Astrocyte (in vitro differentiated cells and primary cell): ENCODE data around the gene VWC2.

Source experiments
- CTCF ChIP-seq: IDR thresholded peaks from 2 replicates; pipeline ENCODE4 v1.5.1; 2011; ENCODE audit warnings: low read depth, mild to moderate bottlenecking, inconsistent platforms, low read length, moderate library complexity; ENCODE audit not compliant: insufficient read depth
- EZH2 ChIP-seq: IDR thresholded peaks from 2 replicates; pipeline ENCODE4 v1.6.1; 2012; ENCODE audit warnings: mild to moderate bottlenecking, low read length, inconsistent platforms; ENCODE audit not compliant: insufficient read depth

GRCh38 chr7:49774459-49775064 lies 1.1 kb downstream of the VWC2 start:
- TF ChIP-seq CTCF (no peak), EZH2 (no peak)
